Osteocyte (in vitro differentiated cells): ENCODE data around the gene B4GALT5. TPM values are rescaled to one million over a fixed set of nuclear protein-coding genes. Genes with fewer than 3 reads are reported as not detected.

Source experiments
- DNase-seq: peaks from one replicate; pipeline ENCODE4 v3.0.0; 2021; ENCODE audit warnings: mixed read lengths; ENCODE audit not compliant: unreplicated experiment; ENCODE audit errors: extremely low spot score
- H3K27ac Mint-ChIP-seq: one replicate; pipeline ENCODE4 v1.8.0; 2021; ENCODE audit warnings: mild to moderate bottlenecking, mixed read lengths; ENCODE audit not compliant: unreplicated experiment
- H3K27me3 Mint-ChIP-seq: one replicate; pipeline ENCODE4 v1.8.0; 2021; ENCODE audit warnings: mixed read lengths; ENCODE audit not compliant: unreplicated experiment
- H3K36me3 Mint-ChIP-seq: one replicate; pipeline ENCODE4 v1.8.0; 2021; ENCODE audit warnings: mixed read lengths; ENCODE audit not compliant: unreplicated experiment
- H3K4me1 Mint-ChIP-seq: one replicate; pipeline ENCODE4 v1.8.0; 2021; ENCODE audit warnings: mixed read lengths; ENCODE audit not compliant: unreplicated experiment
- H3K4me3 Mint-ChIP-seq: one replicate; pipeline ENCODE4 v1.8.0; 2021; ENCODE audit warnings: mild to moderate bottlenecking, moderate library complexity, mixed read lengths; ENCODE audit not compliant: unreplicated experiment
- H3K9me3 Mint-ChIP-seq: one replicate; pipeline ENCODE4 v1.8.0; 2021; ENCODE audit warnings: mixed read lengths; ENCODE audit not compliant: unreplicated experiment
- CTCF ChIP-seq: fragments of 200-600 bp; sonication (generic); IDR thresholded peaks from 2 replicates; pipeline ENCODE4 v1.5.0; 2021; ENCODE audit warnings: antibody characterized with exemption, mild to moderate bottlenecking, moderate library complexity
- total RNA-seq: library from RNA; stranded (reverse); gene quantifications from 2 replicates; pipeline ENCODE4 v1.2.1, GENCODE V29; 2021

The B4GALT5 gene
- total RNA-seq, 1 donor from 2014 or later = 45.4 TPM

- no peak for DNase-seq
- H3K36me3 Mint-ChIP-seq = no peaks in the 10 kb centered on the region
- no peak overlapping the region for H3K4me3 Mint-ChIP-seq
- TF ChIP-seq CTCF = no peak
- H3K9me3 Mint-ChIP-seq = no peaks in the 10 kb centered on the region
- H3K27ac Mint-ChIP-seq = no peak overlapping the region
- H3K27me3 Mint-ChIP-seq = no peaks in the 10 kb centered on the region
- H3K4me1 Mint-ChIP-seq = peaks cover 53% of the 10 kb centered on the region
Measured at GRCh38 chr20:49668181-49668877, 45.3 kb downstream of the B4GALT5 start.

GRCh38 chr20:49666911-49667310, 46.8 kb downstream of the B4GALT5 start:
- no peak for DNase-seq
- Mint-ChIP-seq H3K4me1 (peaks cover 48% of the 10 kb centered on the region), H3K4me3 (no peak overlapping the region), H3K27ac (no peak overlapping the region), H3K36me3 (no peaks in the 10 kb centered on the region), H3K27me3 (no peaks in the 10 kb centered on the region), H3K9me3 (no peaks in the 10 kb centered on the region)
- TF ChIP-seq CTCF = no peak

GRCh38 chr20:49665796-49666195, 47.9 kb downstream of the B4GALT5 start:
- no peaks in the 10 kb centered on the region for H3K9me3 Mint-ChIP-seq
- H3K36me3 Mint-ChIP-seq = no peaks in the 10 kb centered on the region
- no peak overlapping the region for H3K27ac Mint-ChIP-seq
- H3K4me3 Mint-ChIP-seq = no peak overlapping the region
- DNase-seq = no peak
- H3K4me1 Mint-ChIP-seq = peaks cover 46% of the 10 kb centered on the region
- H3K27me3 Mint-ChIP-seq = no peaks in the 10 kb centered on the region
- no peak for TF ChIP-seq CTCF

- Mint-ChIP-seq H3K4me3 (no peak overlapping the region), H3K27me3 (no peaks in the 10 kb centered on the region), H3K9me3 (no peaks in the 10 kb centered on the region), H3K36me3 (no peaks in the 10 kb centered on the region), H3K4me1 (peaks cover 36% of the 10 kb centered on the region), H3K27ac (no peak overlapping the region)
- no peak for TF ChIP-seq CTCF
- DNase-seq = no peak
Measured at GRCh38 chr20:49664612-49665313, 48.9 kb downstream of the B4GALT5 start.

GRCh38 chr20:49663112-49663511, 50.6 kb downstream of the B4GALT5 start:
- no peak for DNase-seq
- Mint-ChIP-seq H3K4me3 (no peak overlapping the region), H3K4me1 (peaks cover 23% of the 10 kb centered on the region), H3K27ac (no peak overlapping the region), H3K27me3 (no peaks in the 10 kb centered on the region), H3K9me3 (no peaks in the 10 kb centered on the region), H3K36me3 (no peaks in the 10 kb centered on the region)
- no peak for TF ChIP-seq CTCF
